Suprapubic skin (tissue), 4 donors: Measurements from ENCODE around the gene SPATA19. TPM values are rescaled to one million over a fixed set of nuclear protein-coding genes. Genes with fewer than 3 reads are reported as not detected.

Source experiments
- DNase-seq, 2 donors: peaks; one replicate each; pipeline ENCODE4 v3.0.0-alpha.2; 2019; ENCODE audit warnings: low spot score in 2 of 2
- H3K27ac ChIP-seq: fragments of 200-600 bp; sonication (generic); one replicate; pipeline ENCODE4 v1.5.1; 2019
- H3K27me3 ChIP-seq: fragments of 200-600 bp; sonication (generic); one replicate; pipeline ENCODE4 v1.5.1; 2019
- H3K36me3 ChIP-seq: fragments of 200-600 bp; sonication (generic); one replicate; pipeline ENCODE4 v1.5.1; 2019
- H3K4me1 ChIP-seq: fragments of 200-600 bp; sonication (generic); one replicate; pipeline ENCODE4 v1.5.1; 2019
- H3K4me3 ChIP-seq: fragments of 200-600 bp; sonication (generic); one replicate; pipeline ENCODE4 v1.5.1; 2019; ENCODE audit warnings: mild to moderate bottlenecking
- H3K9me3 ChIP-seq: fragments of 200-600 bp; sonication (generic); one replicate; pipeline ENCODE4 v1.5.1; 2019
- CTCF ChIP-seq, 2 donors: fragments of 200-600 bp in 1 of 2; fragments of 450-650 bp in 1 of 2; sonication (generic) in 1 of 2; IDR thresholded peaks; one replicate each; pipeline ENCODE4 v1.5.1; 2016 to 2019; ENCODE audit warnings: antibody characterized with exemption in 2 of 2, mild to moderate bottlenecking in 1 of 2, moderate library complexity in 1 of 2
- EP300 ChIP-seq: sonication (generic); formaldehyde crosslinking; IDR thresholded peaks from one replicate; pipeline ENCODE4 v1.6.1; 2017; ENCODE audit warnings: antibody characterized with exemption
- POLR2A ChIP-seq, 2 donors: fragments of 450-650 bp; IDR thresholded peaks; one replicate each; pipeline ENCODE4 v1.6.1; 2017; ENCODE audit warnings: antibody characterized with exemption in 2 of 2, mild to moderate bottlenecking in 2 of 2, moderate library complexity in 2 of 2
- POLR2AphosphoS5 ChIP-seq, 3 donors: sonication (generic); formaldehyde crosslinking; IDR thresholded peaks; one replicate each; pipeline ENCODE4 v1.6.1; 2017; ENCODE audit warnings: antibody characterized with exemption in 3 of 3
- WGBS: methylation state at CpG from one replicate; pipeline ENCODE4 v1.1.5; 2018; 5-methylcytosine and 5-hydroxymethylcytosine counted together
- total RNA-seq, 4 donors: library from RNA; depleted of rRNA; stranded (reverse); fragments of >200 nt; gene quantifications; one replicate each; pipeline ENCODE4 v1.1.0, GENCODE V29; 2016

Gene SPATA19
- total RNA-seq = not detected

GRCh38 chr11:133845413-133845812, at the start of gene SPATA19:
TSS of gene SPATA19 (minus strand) at chr11:133845513. CDS start at chr11:133845446, 67 bp downstream.
- H3K36me3 ChIP-seq = no peaks in the 10 kb centered on the region
- no peak within 1 kb of the TSS for H3K27ac ChIP-seq
- peaks cover 4% of the 10 kb centered on the region for H3K9me3 ChIP-seq
- peaks cover 12% of the 10 kb centered on the region for H3K27me3 ChIP-seq
- TF ChIP-seq EP300 (no peak), CTCF (IDR thresholded peaks at IDR 0.05) (no peak), POLR2A (IDR thresholded peaks at IDR 0.05) (no peak), POLR2AphosphoS5 (IDR thresholded peaks at IDR 0.05) (no peak)
- no peak for DNase-seq
- no peaks in the 10 kb centered on the region for H3K4me1 ChIP-seq
- WGBS = 85% methylated on average over 2 of the region's 2 CpGs
- no peak within 1 kb of the TSS for H3K4me3 ChIP-seq

- 44% methylated on average over 10 of the region's 10 CpGs for WGBS
- Histone ChIP-seq H3K4me3 (no peak overlapping the region), H3K27me3 (no peaks in the 10 kb centered on the region), H3K36me3 (no peaks in the 10 kb centered on the region), H3K27ac (no peak overlapping the region), H3K9me3 (no peaks in the 10 kb centered on the region), H3K4me1 (no peaks in the 10 kb centered on the region)
- peak; percentile 16 to 45 for DNase-seq
- TF ChIP-seq EP300 (no peak), POLR2AphosphoS5 (IDR thresholded peaks at IDR 0.05) (no peak), CTCF (IDR thresholded peaks at IDR 0.05) (no peak), POLR2A (IDR thresholded peaks at IDR 0.05) (no peak)
Observed at GRCh38 chr11:133895061-133895479, 49.8 kb upstream of the SPATA19 start.

GRCh38 chr11:133893381-133893780, 48.1 kb upstream of the SPATA19 start:
- H3K36me3 ChIP-seq = no peaks in the 10 kb centered on the region
- WGBS = 65% methylated on average over 14 of the region's 14 CpGs
- TF ChIP-seq EP300 (no peak), POLR2A (IDR thresholded peaks at IDR 0.05) (no peak), POLR2AphosphoS5 (IDR thresholded peaks at IDR 0.05) (no peak), CTCF (IDR thresholded peaks at IDR 0.05) (no peak)
- H3K4me3 ChIP-seq = no peak overlapping the region
- H3K27me3 ChIP-seq = no peaks in the 10 kb centered on the region
- no peaks in the 10 kb centered on the region for H3K9me3 ChIP-seq
- no peak overlapping the region for H3K27ac ChIP-seq
- H3K4me1 ChIP-seq = no peaks in the 10 kb centered on the region
- DNase-seq = no peak

GRCh38 chr11:133892584-133893380, 47.5 kb upstream of the SPATA19 start:
- WGBS = 90% methylated on average over 18 of the region's 19 CpGs
- TF ChIP-seq CTCF (IDR thresholded peaks at IDR 0.05) (no peak), EP300 (no peak), POLR2AphosphoS5 (IDR thresholded peaks at IDR 0.05) (no peak), POLR2A (IDR thresholded peaks at IDR 0.05) (no peak)
- peaks cover 3% of the 10 kb centered on the region for H3K27me3 ChIP-seq

GRCh38 chr11:133892126-133892525, 46.8 kb upstream of the SPATA19 start:
- Histone ChIP-seq H3K27me3 (peaks cover 3% of the 10 kb centered on the region), H3K27ac (no peak overlapping the region), H3K4me1 (no peaks in the 10 kb centered on the region), H3K36me3 (no peaks in the 10 kb centered on the region), H3K9me3 (no peaks in the 10 kb centered on the region), H3K4me3 (no peak overlapping the region)
- peak in 1 of 2 donors; percentile 32 for DNase-seq
- 75% methylated on average over 8 of the region's 8 CpGs for WGBS
- no peak for TF ChIP-seq POLR2A (IDR thresholded peaks at IDR 0.05)

More at GRCh38 chr11:133892584-133893380, 47.5 kb upstream of the SPATA19 start:
- Histone ChIP-seq H3K36me3 (no peaks in the 10 kb centered on the region), H3K4me3 (no peak overlapping the region), H3K4me1 (no peaks in the 10 kb centered on the region), H3K27ac (no peak overlapping the region), H3K9me3 (no peaks in the 10 kb centered on the region)
- DNase-seq = peak; percentile 28 to 74
